GM18867 (cell line): Measurements from ENCODE around the gene CCDC24.

Source experiments
- ATAC-seq: cut with Tn5 transposase; IDR thresholded peaks from one replicate; pipeline ENCODE4 v1.9.1; 2021; ENCODE audit warnings: mild to moderate bottlenecking, moderate library complexity; ENCODE audit not compliant: unreplicated experiment

The CCDC24 gene

GRCh38 chr1:43995984-43996732, 4.8 kb downstream of the CCDC24 start:
- no peak for ATAC-seq

GRCh38 chr1:43996733-43997115, 5.3 kb downstream of the CCDC24 start:
- ATAC-seq = no peak

- ATAC-seq = no peak
These were observed 6.0 kb downstream of the CCDC24 start for GRCh38 chr1:43997295-43997999.

- no peak for ATAC-seq
These were observed 6.6 kb downstream of the CCDC24 start for GRCh38 chr1:43998000-43998378.

GRCh38 chr1:43999455-43999854, 8.1 kb downstream of the CCDC24 start:
- ATAC-seq = no peak

- no peak for ATAC-seq
These were observed 8.8 kb downstream of the CCDC24 start for GRCh38 chr1:44000122-44000665.

GRCh38 chr1:44002165-44002564, 10.8 kb downstream of the CCDC24 start:
- ATAC-seq = no peak

GRCh38 chr1:44002606-44003157, 11.3 kb downstream of the CCDC24 start:
- ATAC-seq = no peak

- no peak for ATAC-seq
These were observed 16.9 kb downstream of the CCDC24 start for GRCh38 chr1:44008259-44008658.

- ATAC-seq = no peak
These were observed 19.6 kb downstream of the CCDC24 start for GRCh38 chr1:44010935-44011471.

GRCh38 chr1:44012404-44012803, 21.0 kb downstream of the CCDC24 start:
- no peak for ATAC-seq

GRCh38 chr1:44012941-44013609, 21.7 kb downstream of the CCDC24 start:
- ATAC-seq = no peak

GRCh38 chr1:44013949-44014348, 22.6 kb downstream of the CCDC24 start:
- ATAC-seq = no peak

GRCh38 chr1:44014365-44015104, 23.1 kb downstream of the CCDC24 start:
- no peak for ATAC-seq

GRCh38 chr1:44015206-44015605, 23.8 kb downstream of the CCDC24 start:
- no peak for ATAC-seq

GRCh38 chr1:44016041-44016889, 24.9 kb downstream of the CCDC24 start:
- no peak for ATAC-seq

- no peak for ATAC-seq
These were observed 25.5 kb downstream of the CCDC24 start for GRCh38 chr1:44016890-44017400.

GRCh38 chr1:44019466-44019948, 28.1 kb downstream of the CCDC24 start:
- ATAC-seq = no peak

- ATAC-seq = no peak
These were observed 29.1 kb downstream of the CCDC24 start for GRCh38 chr1:44020464-44020863.
